GM12878 (cell line): Measurements from ENCODE around the gene CUL9. TPM values are rescaled to one million over a fixed set of nuclear protein-coding genes. Genes with fewer than 3 reads are reported as not detected.

Source experiments
- ATAC-seq: fragments of 200-7000 bp; cut with Tn5 transposase; 3 replicates; pipeline ENCODE4 v1.9.1; 2020; ENCODE audit warnings: mild to moderate bottlenecking, moderate library complexity
- BruUV-seq: library from RNA; stranded (reverse); fragments of 400-500 nt; replicated peaks from 2 replicates; lab custom pipeline; 2021; lab: Mats Ljungman, UMichigan
- CTCF ChIA-PET: fragments of 300-600 bp; sonication (Branson Sonifier 250); formaldehyde crosslinking; extraction: SDS; loops from one replicate; lab custom pipeline; 2021; ENCODE audit warnings: inconsistent platforms; lab: Yijun Ruan, JAX
- POLR2A ChIA-PET: fragments of 350-600 bp; formaldehyde crosslinking; extraction: SDS; loops from one replicate; lab custom pipeline; 2021; ENCODE audit warnings: inconsistent platforms; lab: Charles Lee
- RAD21 ChIA-PET: fragments of 300-600 bp; sonication (Branson Sonifier 250); formaldehyde crosslinking; loops from one replicate; lab custom pipeline; 2023; ENCODE audit warnings: antibody characterized with exemption; ENCODE audit not compliant: unreplicated experiment; lab: Charles Lee
- SMC1A ChIA-PET: fragments of 300-600 bp; sonication (Branson Sonifier 250); formaldehyde crosslinking; loops from one replicate; lab custom pipeline; 2023; ENCODE audit not compliant: unreplicated experiment, uncharacterized antibody; lab: Charles Lee
- DNase-seq: peaks from one replicate; pipeline ENCODE4 v3.0.0-alpha.2; 2011; ENCODE audit warnings: low read depth, low spot score
- FAIRE-seq: peaks from 3 replicates; lab custom pipeline; 2011; peaks lifted over from hg19 to GRCh38; lab: Jason Lieb, UNC
- H2AFZ ChIP-seq: 2 replicates; pipeline ENCODE4 v1.6.0; 2011; ENCODE audit warnings: low read depth, low read length, control low read depth; ENCODE audit not compliant: control insufficient read depth
- H3K27ac ChIP-seq: 2 replicates; pipeline ENCODE4 v1.5.1; 2011; ENCODE audit warnings: control low read depth; ENCODE audit not compliant: control insufficient read depth, insufficient read depth
- H3K27me3 ChIP-seq, 2 experiments: replicated peaks in 1 of 2; 2 replicates each; pipeline versions ENCODE4 v1.6.0 to v1.6.1; 2011; ENCODE audit warnings: low read length in 1 of 2; ENCODE audit not compliant: control insufficient read depth in 2 of 2, insufficient read depth in 2 of 2
- H3K36me3 ChIP-seq, 2 experiments: 2 replicates each; pipeline ENCODE4 v1.5.1; 2011; ENCODE audit warnings: low read length in 1 of 2; ENCODE audit not compliant: control insufficient read depth in 2 of 2, insufficient read depth in 2 of 2
- H3K4me1 ChIP-seq: 2 replicates; pipeline ENCODE4 v1.6.1; 2011; ENCODE audit warnings: mild to moderate bottlenecking, low read length, moderate library complexity, mixed read lengths; ENCODE audit not compliant: control insufficient read depth, insufficient read depth
- H3K4me2 ChIP-seq: 2 replicates; pipeline ENCODE4 v1.6.0; 2011; ENCODE audit warnings: control low read depth; ENCODE audit not compliant: control insufficient read depth, insufficient read depth
- H3K4me3 ChIP-seq: fragments of 200-600 bp; sonication (generic); 2 replicates; pipeline ENCODE4 v1.5.1; 2016
- H3K79me2 ChIP-seq: 2 replicates; pipeline ENCODE4 v1.6.0; 2011; ENCODE audit warnings: low read length; ENCODE audit not compliant: control insufficient read depth, insufficient read depth
- H3K9ac ChIP-seq: 2 replicates; pipeline ENCODE4 v1.8.0; 2011; ENCODE audit warnings: low read length, control low read depth, mixed read lengths; ENCODE audit not compliant: control insufficient read depth, insufficient read depth
- H3K9me3 ChIP-seq: replicated peaks from 3 replicates; pipeline ENCODE4 v1.5.1; 2011; ENCODE audit warnings: mild to moderate bottlenecking, low read length; ENCODE audit not compliant: control insufficient read depth, insufficient read depth
- H4K20me1 ChIP-seq: 2 replicates; pipeline ENCODE4 v1.6.0; 2011; ENCODE audit not compliant: control insufficient read depth, insufficient read depth
- BMI1 ChIP-seq: fragments of 450-650 bp; IDR thresholded peaks from 2 replicates; pipeline ENCODE4 v1.6.1; 2016; ENCODE audit warnings: mild to moderate bottlenecking, moderate library complexity, borderline replicate concordance
- BRCA1 ChIP-seq: IDR thresholded peaks from 2 replicates; pipeline ENCODE4 v1.6.1; 2011; ENCODE audit warnings: low read depth, low read length, improper control_type of control experiment
- HDAC2 ChIP-seq: fragments of 200-600 bp; sonication (generic); IDR thresholded peaks from 2 replicates; pipeline ENCODE4 v1.6.1; 2017
- HDAC6 ChIP-seq: fragments of 200-600 bp; sonication (generic); IDR thresholded peaks from one replicate; pipeline ENCODE4 v1.8.0; 2017; ENCODE audit warnings: antibody characterized with exemption; ENCODE audit not compliant: unreplicated experiment
- HDGF ChIP-seq: fragments of 450-650 bp; IDR thresholded peaks from 2 replicates; pipeline ENCODE4 v1.6.1; 2016; ENCODE audit warnings: antibody characterized with exemption
- IKZF2 ChIP-seq, 2 experiments: fragments of 450-650 bp; IDR thresholded peaks; 2 replicates each; pipeline ENCODE4 v1.6.1; 2017; ENCODE audit warnings: mild to moderate bottlenecking in 2 of 2, moderate library complexity in 2 of 2
- JUNB ChIP-seq: IDR thresholded peaks from 2 replicates; pipeline ENCODE4 v1.6.1; 2016; ENCODE audit warnings: antibody characterized with exemption, mild to moderate bottlenecking
- KLF5 ChIP-seq: fragments of 450-650 bp; IDR thresholded peaks from 2 replicates; pipeline ENCODE4 v1.6.1; 2014; ENCODE audit warnings: mild to moderate bottlenecking; ENCODE audit not compliant: partially characterized antibody
- NBN ChIP-seq: fragments of 450-650 bp; IDR thresholded peaks from 2 replicates; pipeline ENCODE4 v1.6.1; 2016
- PAX5 ChIP-seq: IDR thresholded peaks from 2 replicates; pipeline ENCODE4 v1.6.1; 2011; ENCODE audit warnings: low read depth, low read length, borderline replicate concordance
- SIN3A ChIP-seq: IDR thresholded peaks from 2 replicates; pipeline ENCODE4 v1.6.1; 2012; ENCODE audit warnings: low read depth, low read length, improper control_type of control experiment
- STAT1 ChIP-seq: fragments of 450-650 bp; conservative IDR thresholded peaks from 2 replicates; pipeline ENCODE4 v1.6.1; 2014; ENCODE audit warnings: antibody characterized with exemption, mild to moderate bottlenecking
- SUZ12 ChIP-seq: fragments of 200-600 bp; sonication (generic); IDR thresholded peaks from one replicate; pipeline ENCODE4 v1.6.1; 2018; ENCODE audit warnings: antibody characterized with exemption, mild to moderate bottlenecking; ENCODE audit not compliant: unreplicated experiment
- ZBED1 ChIP-seq: IDR thresholded peaks from 2 replicates; pipeline ENCODE4 v1.6.1; 2016; ENCODE audit warnings: borderline replicate concordance
- ZNF24 ChIP-seq: fragments of 450-650 bp; IDR thresholded peaks from 2 replicates; pipeline ENCODE4 v1.6.1; 2017; ENCODE audit warnings: antibody characterized with exemption, mild to moderate bottlenecking
- WGBS: methylation state at CpG from one replicate; pipeline ENCODE4 v1.1.6; 2016; ENCODE audit warnings: low lambda C conversion rate; ENCODE audit not compliant: insufficient replicate concordance, insufficient coverage; ENCODE audit errors: missing lambda C conversion rate; 5-methylcytosine and 5-hydroxymethylcytosine counted together
- in situ Hi-C: fragments of 300-500 bp; cut with MboI; formaldehyde crosslinking; loops from 9 replicates; pipeline ENCODE4 v1.14.3; 2018; ENCODE audit warnings: mixed read lengths
- intact Hi-C: fragments of 100-400 bp; cut with micrococcal nuclease; formaldehyde crosslinking; loops from one replicate; pipeline ENCODE4 v1.14.2; 2022; ENCODE audit not compliant: unreplicated experiment
- polyA plus RNA-seq, 11 experiments: library from polyadenylated mRNA; depleted of rRNA in 4 of 11; unstranded in 6 of 11; stranded (reverse) in 5 of 11; fragments of >200 nt; fragmentation: Nextera tagmentation in 4 of 11; fragmentation: Illumina TruSeq in 1 of 11; extraction: Ambion mirVana in 4 of 11; extraction: Trizol in 1 of 11; gene quantifications; 1 replicate in 1 of 11; 2 replicates in 10 of 11; pipeline versions ENCODE4 v1.2.1 to v1.2.3, GENCODE V29; 2011 to 2016; ENCODE audit warnings: inconsistent platforms in 2 of 11, missing spikeins in 2 of 11, low read depth in 1 of 11
- total RNA-seq, 4 experiments: library from RNA; depleted of rRNA in 3 of 4; stranded (reverse); fragments of >200 nt in 3 of 4; fragmentation: Illumina TruSeq in 1 of 4; extraction: Trizol in 1 of 4; gene quantifications; 2 replicates each; pipeline versions ENCODE4 v1.2.1 to v1.2.3, GENCODE V29; 2013 to 2021
- TF ChIP-seq, protein P1 (sequence below): fragments of 450-650 bp; IDR thresholded peaks from 2 replicates; pipeline ENCODE4 v1.6.1; 2018; ENCODE audit warnings: borderline replicate concordance, mild to moderate bottlenecking; ENCODE audit not compliant: partially characterized antibody

The CUL9 gene
- total and polyA plus RNA-seq, 10 of the 15 experiments (the other 5 are each of a cell fraction or from before 2014, with no cell fraction given): 1.2 to 48.3 (median 17.2) TPM

DNA sequence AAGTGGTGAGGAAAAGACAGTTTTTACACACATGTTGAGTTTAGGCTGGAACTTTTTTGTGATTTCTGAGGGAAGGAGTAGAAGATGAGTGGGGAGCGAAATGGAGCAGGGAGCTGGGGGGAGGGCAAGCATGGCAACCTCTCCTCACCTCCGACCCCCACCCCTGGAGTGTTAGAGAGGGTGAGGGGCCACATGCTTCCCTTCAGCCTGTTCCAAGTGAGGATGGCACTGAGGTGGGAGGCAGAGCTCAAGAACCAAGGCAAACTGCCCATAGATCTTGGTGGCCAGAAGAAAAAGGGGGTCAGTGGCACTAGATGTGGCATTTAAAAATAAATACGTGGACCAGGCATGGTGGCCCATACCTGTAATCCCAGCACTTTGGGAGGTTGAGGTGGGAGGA lies 66.1 kb downstream of the CUL9 start:
- no peaks in the 10 kb centered on the region for H3K79me2 ChIP-seq
- H3K4me3 ChIP-seq: peak overlapping the region; percentile 73; the same call in 1 of the 2 replicates
- ATAC-seq: no peak
- peak overlapping the region; percentile 100 for H2AFZ ChIP-seq
- peaks cover 3 to 12% of the 10 kb centered on the region in 2 experiments for H3K27me3 ChIP-seq
- H3K36me3 ChIP-seq: no peaks in the 10 kb centered on the region
- intact Hi-C loops: loop anchor here (5.0 kb wide), 1 partner anchor 76 kb away; the partner anchor contains the start of gene SRF
- FAIRE-seq: no peak
- H4K20me1 ChIP-seq: no peaks in the 10 kb centered on the region
- H3K4me2 ChIP-seq: peak overlapping the region; percentile 100
- SMC1A ChIA-PET: interaction anchor here (1.0 kb wide), 1 partner anchor 10 kb away, joined by 4 read pairs; no protein-coding TSS in a partner anchor
- POLR2A ChIA-PET: interaction anchor here (1.0 to 1.5 kb wide), 5 partner anchors 19 to 121 kb away, joined by 3 to 4 read pairs (median 3); partner anchors contain the start of genes DNPH1 and ZNF318
- no peaks in the 10 kb centered on the region for H3K9me3 ChIP-seq
- H3K4me1 ChIP-seq: peaks cover 27% of the 10 kb centered on the region
- TF ChIP-seq HDGF (no peak), BRCA1 (no peak), SIN3A (no peak), PAX5 (no peak), IKZF2 (IDR thresholded peaks at IDR 0.05) (no peak), JUNB (no peak), SUZ12 (no peak), BMI1 (no peak), NBN (no peak), ZBED1 (no peak), HDAC6 (no peak), STAT1 (no peak), HDAC2 (no peak), ZNF24 (no peak), KLF5 (no peak)
- TF ChIP-seq, protein P1, sequence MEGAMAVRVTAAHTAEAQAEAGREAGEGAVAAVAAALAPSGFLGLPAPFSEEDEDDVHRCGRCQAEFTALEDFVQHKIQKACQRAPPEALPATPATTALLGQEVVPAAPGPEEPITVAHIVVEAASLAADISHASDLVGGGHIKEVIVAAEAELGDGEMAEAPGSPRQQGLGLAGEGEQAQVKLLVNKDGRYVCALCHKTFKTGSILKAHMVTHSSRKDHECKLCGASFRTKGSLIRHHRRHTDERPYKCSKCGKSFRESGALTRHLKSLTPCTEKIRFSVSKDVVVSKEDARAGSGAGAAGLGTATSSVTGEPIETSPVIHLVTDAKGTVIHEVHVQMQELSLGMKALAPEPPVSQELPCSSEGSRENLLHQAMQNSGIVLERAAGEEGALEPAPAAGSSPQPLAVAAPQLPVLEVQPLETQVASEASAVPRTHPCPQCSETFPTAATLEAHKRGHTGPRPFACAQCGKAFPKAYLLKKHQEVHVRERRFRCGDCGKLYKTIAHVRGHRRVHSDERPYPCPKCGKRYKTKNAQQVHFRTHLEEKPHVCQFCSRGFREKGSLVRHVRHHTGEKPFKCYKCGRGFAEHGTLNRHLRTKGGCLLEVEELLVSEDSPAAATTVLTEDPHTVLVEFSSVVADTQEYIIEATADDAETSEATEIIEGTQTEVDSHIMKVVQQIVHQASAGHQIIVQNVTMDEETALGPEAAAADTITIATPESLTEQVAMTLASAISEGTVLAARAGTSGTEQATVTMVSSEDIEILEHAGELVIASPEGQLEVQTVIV: no peak
- TF ChIP-seq, all 136 proteins: peak for 0
- ChIA-PET RAD21 (interaction anchor here (1.1 to 1.7 kb wide), 2 partner anchors 9 to 19 kb away, joined by 3 to 8 read pairs; partner anchors contain the start of gene DNPH1), CTCF (interaction anchor here (1.2 to 2.2 kb wide), 2 partner anchors 19 to 24 kb away, joined by 3 to 9 read pairs; partner anchors contain the start of gene DNPH1)
- in situ Hi-C loops: no loop called here
- Histone ChIP-seq H3K9ac (no peak overlapping the region; the same call in 1 of the 2 replicates), H3K27ac (no peak overlapping the region)
- no peak for DNase-seq
- no TSS peak for BruUV-seq
- 65% methylated on average over 3 of the region's 3 CpGs for WGBS
